Spleen (tissue), 11 donors: ENCODE data around the gene EIF4B. TPM values are rescaled to one million over a fixed set of nuclear protein-coding genes. Genes with fewer than 3 reads are reported as not detected.

Source experiments
- DNase-seq: peaks from one replicate; pipeline ENCODE4 v3.0.0-alpha.2; 2020
- H3K27ac ChIP-seq, 8 donors: fragments of 200-600 bp; sonication (generic) in 7 of 8; 1 replicate in 4 of 8; 2 replicates in 4 of 8; pipeline versions ENCODE4 v1.5.0 to v1.8.0; 2016 to 2021; ENCODE audit warnings: inconsistent platforms in 4 of 8, mild to moderate bottlenecking in 4 of 8, moderate library complexity in 1 of 8
- H3K27me3 ChIP-seq, 7 donors: fragments of 200-600 bp; sonication (generic) in 6 of 7; replicated peaks in 1 of 7; 1 replicate in 4 of 7; 2 replicates in 3 of 7; pipeline versions ENCODE4 v1.5.0 to v1.8.0; 2016 to 2021; ENCODE audit warnings: inconsistent platforms in 3 of 7, mild to moderate bottlenecking in 1 of 7
- H3K36me3 ChIP-seq, 6 donors: fragments of 200-600 bp; sonication (generic) in 5 of 6; 1 replicate in 4 of 6; 2 replicates in 2 of 6; pipeline versions ENCODE4 v1.5.0 to v1.8.0; 2016 to 2021; ENCODE audit warnings: inconsistent platforms in 2 of 6
- H3K4me1 ChIP-seq, 6 donors: fragments of 200-600 bp; sonication (generic) in 5 of 6; 1 replicate in 3 of 6; 2 replicates in 3 of 6; pipeline versions ENCODE4 v1.5.0 to v1.8.0; 2016 to 2021; ENCODE audit warnings: inconsistent platforms in 3 of 6
- H3K4me3 ChIP-seq, 8 donors: fragments of 200-600 bp; sonication (generic) in 7 of 8; 1 replicate in 4 of 8; 2 replicates in 4 of 8; pipeline versions ENCODE4 v1.5.0 to v1.8.0; 2016 to 2021; ENCODE audit warnings: inconsistent platforms in 4 of 8, mild to moderate bottlenecking in 4 of 8, moderate library complexity in 2 of 8
- H3K9me3 ChIP-seq, 8 donors: fragments of 200-600 bp; sonication (generic) in 7 of 8; 1 replicate in 4 of 8; 2 replicates in 4 of 8; pipeline versions ENCODE4 v1.5.0 to v1.8.0; 2016 to 2021; ENCODE audit warnings: inconsistent platforms in 4 of 8
- CTCF ChIP-seq, 11 experiments: fragments of 200-600 bp in 7 of 11; fragments of 450-650 bp in 4 of 11; sonication (generic) in 4 of 11; IDR thresholded peaks in 8 of 11; conservative IDR thresholded peaks in 3 of 11; 1 replicate in 7 of 11; 2 replicates in 4 of 11; pipeline versions ENCODE4 v1.4.0 to v1.8.0; 2016 to 2021; ENCODE audit warnings: antibody characterized with exemption in 11 of 11, inconsistent platforms in 4 of 11, mild to moderate bottlenecking in 1 of 11
- POLR2A ChIP-seq, 3 donors: fragments of 450-650 bp; IDR thresholded peaks; one replicate each; pipeline ENCODE4 v1.5.1; 2017; ENCODE audit warnings: antibody characterized with exemption in 3 of 3, mild to moderate bottlenecking in 1 of 3
- POLR2AphosphoS5 ChIP-seq, 3 donors: sonication (generic); formaldehyde crosslinking; IDR thresholded peaks; one replicate each; pipeline ENCODE4 v1.5.1; 2017; ENCODE audit warnings: antibody characterized with exemption in 3 of 3
- WGBS, 5 donors: extraction: QIAGEN DNeasy Blood & Tissue Kit in 3 of 5; methylation state at CpG; one replicate each; pipeline versions ENCODE4 v1.1.5 to v1.1.7; 2013 to 2018; 5-methylcytosine and 5-hydroxymethylcytosine counted together
- intact Hi-C: fragments of 100-400 bp; cut with DNase I; formaldehyde crosslinking; loops from one replicate; pipeline ENCODE4 v1.15.0; 2023; ENCODE audit warnings: low total_unique reads
- polyA plus RNA-seq, 3 donors: library from polyadenylated mRNA; stranded (reverse); fragments of 200-250 nt; gene quantifications; one replicate each; pipeline ENCODE4 v1.2.1, GENCODE V29; 2013
- total RNA-seq, 7 donors: library from RNA; depleted of rRNA in 3 of 7; stranded (reverse); fragments of >200 nt in 3 of 7; fragmentation: NEBNext Ultra II Directional in 4 of 7; extraction: Animal tissue kit (Norgen Biotek cat#: 25700) in 4 of 7; gene quantifications; one replicate each; pipeline versions ENCODE4 v1.1.0 to v1.2.1, GENCODE V29; 2016 to 2021
- donor health status: healthy with polysubstance abuse.
- donor health status: DM: no; HTN: no; CAD: no; lungs with moderate emphysema.
- donor health status: DM: no; HTN: no; CAD: no.
- donor health status: Bipolar disorder and iron deficiency.
- donor health status: healthy.
- donor health status: DM: no; HTN: no; CAD: no.
- donor health status: DM: yes; HTN: yes; CAD: no.

EIF4B gene
- total and polyA plus RNA-seq, 10 donors = 105 to 490 (median 398) TPM

GRCh38 chr12:53056901-53057300, 50.6 kb downstream of the EIF4B start:
- no peak overlapping the region for H3K4me3 ChIP-seq
- peaks cover 20 to 98% (median 49%) of the 10 kb centered on the region in 6 donors for H3K4me1 ChIP-seq
- H3K9me3 ChIP-seq = no peaks in the 10 kb centered on the region
- H3K27me3 ChIP-seq = peaks cover 0 to 11% (median 0%) of the 10 kb centered on the region in 7 donors
- WGBS, 5 donors = 90 to 100% (median 92%) methylated on average over 5 to 7 of the region's 7 CpGs
- peak overlapping the region in 4 of 8 donors; percentile 30 to 94 (median 89) for H3K27ac ChIP-seq
- peaks cover 0 to 89% (median 28%) of the 10 kb centered on the region in 6 donors for H3K36me3 ChIP-seq
- no peak for DNase-seq
- TF ChIP-seq POLR2A (IDR thresholded peaks at IDR 0.05) (no peak), POLR2AphosphoS5 (IDR thresholded peaks at IDR 0.05) (peak in 1 of 3 donors; percentile 57)
- intact Hi-C loops = no loop called here

- Histone ChIP-seq H3K4me1 (peaks cover 12 to 97% (median 45%) of the 10 kb centered on the region in 6 donors), H3K27me3 (peaks cover 0 to 11% (median 0%) of the 10 kb centered on the region in 7 donors)
- DNase-seq = no peak
Measured at GRCh38 chr12:53057816-53058500, 51.7 kb downstream of the EIF4B start.

GRCh38 chr12:53058674-53059433, 52.6 kb downstream of the EIF4B start:
- Histone ChIP-seq H3K4me1 (peaks cover 4 to 97% (median 39%) of the 10 kb centered on the region in 6 donors), H3K27ac (peak overlapping the region in 4 of 8 donors; percentile 59 to 94 (median 69)), H3K27me3 (peaks cover 0 to 11% (median 0%) of the 10 kb centered on the region in 7 donors), H3K4me3 (no peak overlapping the region), H3K9me3 (no peaks in the 10 kb centered on the region), H3K36me3 (peaks cover 0 to 92% (median 47%) of the 10 kb centered on the region in 6 donors)
- peak; percentile 70 for DNase-seq
- intact Hi-C loops = no loop called here
- TF ChIP-seq CTCF (IDR thresholded peaks at IDR 0.05 in 8 of 11, conservative IDR thresholded peaks at IDR 0.05 in 3 of 11) = no peak
- no peak for TF ChIP-seq POLR2A (IDR thresholded peaks at IDR 0.05)
- TF ChIP-seq POLR2AphosphoS5 (IDR thresholded peaks at IDR 0.05) = peak; percentile 17 to 69 (median 41)
- 71 to 91% (median 87%) methylated on average over 21 to 35 of the region's 35 CpGs for WGBS, 5 donors

More at GRCh38 chr12:53057816-53058500, 51.7 kb downstream of the EIF4B start:
- Histone ChIP-seq H3K9me3 (no peaks in the 10 kb centered on the region), H3K36me3 (peaks cover 0 to 92% (median 38%) of the 10 kb centered on the region in 6 donors), H3K27ac (peak overlapping the region in 3 of 8 donors; percentile 30 to 94 (median 79)), H3K4me3 (no peak overlapping the region)
- WGBS, 5 donors = 85 to 93% (median 90%) methylated on average over 13 of the region's 13 CpGs
- TF ChIP-seq POLR2AphosphoS5 (IDR thresholded peaks at IDR 0.05) (peak in 1 of 3 donors; percentile 36), CTCF (IDR thresholded peaks at IDR 0.05 in 8 of 11, conservative IDR thresholded peaks at IDR 0.05 in 3 of 11) (no peak), POLR2A (IDR thresholded peaks at IDR 0.05) (no peak)
- intact Hi-C loops = no loop called here

GRCh38 chr12:53059434-53060063, 53.3 kb downstream of the EIF4B start:
- TF ChIP-seq CTCF (IDR thresholded peaks at IDR 0.05 in 8 of 11, conservative IDR thresholded peaks at IDR 0.05 in 3 of 11) = no peak
- TF ChIP-seq POLR2AphosphoS5 (IDR thresholded peaks at IDR 0.05) = peak in 2 of 3 donors; percentile 53 to 79
- H3K27ac ChIP-seq = peak overlapping the region in 5 of 8 donors; percentile 5 to 94 (median 59)
- H3K36me3 ChIP-seq = peaks cover 0 to 98% (median 54%) of the 10 kb centered on the region in 6 donors
- intact Hi-C loops = no loop called here
- 85 to 94% (median 87%) methylated on average over 3 to 24 of the region's 24 CpGs for WGBS, 5 donors
- no peak for DNase-seq
- peaks cover 0 to 11% (median 0%) of the 10 kb centered on the region in 7 donors for H3K27me3 ChIP-seq
- no peaks in the 10 kb centered on the region for H3K9me3 ChIP-seq
- no peak overlapping the region for H3K4me3 ChIP-seq
- peaks cover 0 to 95% (median 34%) of the 10 kb centered on the region in 6 donors for H3K4me1 ChIP-seq
